ENCODE data around the gene SNAP29. TPM values are rescaled to one million over a fixed set of nuclear protein-coding genes. Genes with fewer than 3 reads are reported as not detected.

The SNAP29 gene
- total and polyA plus RNA-seq, 9 of the 15 experiments (the other 6 are each of a cell fraction or from before 2014, with no cell fraction given) = 19.5 to 250 (median 75.9) TPM

DNA sequence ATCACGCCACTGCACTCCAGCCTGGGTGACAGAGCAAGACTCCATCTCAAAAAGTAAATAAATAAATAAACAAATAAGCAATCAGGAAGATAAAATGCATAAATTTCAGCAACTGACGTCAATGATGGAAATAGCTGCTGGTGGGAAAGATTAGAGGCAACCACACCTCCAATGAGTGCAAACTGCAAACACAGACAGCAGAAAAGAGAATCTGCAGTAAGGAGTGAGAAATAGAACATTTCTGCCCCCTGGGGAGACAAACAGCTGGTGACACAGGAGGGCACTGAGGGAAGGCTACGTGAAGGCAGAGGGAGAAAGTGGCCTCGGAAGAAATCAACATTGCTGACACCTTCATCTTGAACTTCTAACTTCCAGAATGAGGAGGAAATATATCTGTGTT is 6.7 kb upstream of the SNAP29 start (continued):
- TF ChIP-seq, protein P1, sequence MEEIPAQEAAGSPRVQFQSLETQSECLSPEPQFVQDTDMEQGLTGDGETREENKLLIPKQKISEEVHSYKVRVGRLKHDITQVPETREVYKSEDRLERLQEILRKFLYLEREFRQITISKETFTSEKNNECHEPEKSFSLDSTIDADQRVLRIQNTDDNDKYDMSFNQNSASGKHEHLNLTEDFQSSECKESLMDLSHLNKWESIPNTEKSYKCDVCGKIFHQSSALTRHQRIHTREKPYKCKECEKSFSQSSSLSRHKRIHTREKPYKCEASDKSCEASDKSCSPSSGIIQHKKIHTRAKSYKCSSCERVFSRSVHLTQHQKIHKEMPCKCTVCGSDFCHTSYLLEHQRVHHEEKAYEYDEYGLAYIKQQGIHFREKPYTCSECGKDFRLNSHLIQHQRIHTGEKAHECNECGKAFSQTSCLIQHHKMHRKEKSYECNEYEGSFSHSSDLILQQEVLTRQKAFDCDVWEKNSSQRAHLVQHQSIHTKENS (CRISPR knock-in tag; IDR thresholded peaks at IDR 0.05) = no peak
- TF ChIP-seq, protein P2, sequence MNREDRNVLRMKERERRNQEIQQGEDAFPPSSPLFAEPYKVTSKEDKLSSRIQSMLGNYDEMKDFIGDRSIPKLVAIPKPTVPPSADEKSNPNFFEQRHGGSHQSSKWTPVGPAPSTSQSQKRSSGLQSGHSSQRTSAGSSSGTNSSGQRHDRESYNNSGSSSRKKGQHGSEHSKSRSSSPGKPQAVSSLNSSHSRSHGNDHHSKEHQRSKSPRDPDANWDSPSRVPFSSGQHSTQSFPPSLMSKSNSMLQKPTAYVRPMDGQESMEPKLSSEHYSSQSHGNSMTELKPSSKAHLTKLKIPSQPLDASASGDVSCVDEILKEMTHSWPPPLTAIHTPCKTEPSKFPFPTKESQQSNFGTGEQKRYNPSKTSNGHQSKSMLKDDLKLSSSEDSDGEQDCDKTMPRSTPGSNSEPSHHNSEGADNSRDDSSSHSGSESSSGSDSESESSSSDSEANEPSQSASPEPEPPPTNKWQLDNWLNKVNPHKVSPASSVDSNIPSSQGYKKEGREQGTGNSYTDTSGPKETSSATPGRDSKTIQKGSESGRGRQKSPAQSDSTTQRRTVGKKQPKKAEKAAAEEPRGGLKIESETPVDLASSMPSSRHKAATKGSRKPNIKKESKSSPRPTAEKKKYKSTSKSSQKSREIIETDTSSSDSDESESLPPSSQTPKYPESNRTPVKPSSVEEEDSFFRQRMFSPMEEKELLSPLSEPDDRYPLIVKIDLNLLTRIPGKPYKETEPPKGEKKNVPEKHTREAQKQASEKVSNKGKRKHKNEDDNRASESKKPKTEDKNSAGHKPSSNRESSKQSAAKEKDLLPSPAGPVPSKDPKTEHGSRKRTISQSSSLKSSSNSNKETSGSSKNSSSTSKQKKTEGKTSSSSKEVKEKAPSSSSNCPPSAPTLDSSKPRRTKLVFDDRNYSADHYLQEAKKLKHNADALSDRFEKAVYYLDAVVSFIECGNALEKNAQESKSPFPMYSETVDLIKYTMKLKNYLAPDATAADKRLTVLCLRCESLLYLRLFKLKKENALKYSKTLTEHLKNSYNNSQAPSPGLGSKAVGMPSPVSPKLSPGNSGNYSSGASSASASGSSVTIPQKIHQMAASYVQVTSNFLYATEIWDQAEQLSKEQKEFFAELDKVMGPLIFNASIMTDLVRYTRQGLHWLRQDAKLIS (CRISPR knock-in tag; IDR thresholded peaks at IDR 0.05) = no peak
- no peak for TF ChIP-seq SRSF1 (IDR thresholded peaks at IDR 0.05; ENCODE audit: low read depth, low read length)
- no peak for TF ChIP-seq POLR3G (IDR thresholded peaks at IDR 0.05; ENCODE audit: extremely low read depth, insufficient read length, insufficient replicate concordance)
- peak in 1 of 2 experiments; percentile 58; a peak in 1 of 4 replicates for TF ChIP-seq RCOR1 (IDR thresholded peaks at IDR 0.05; ENCODE audit: borderline replicate concordance in 1 of 2, low read depth in 2 of 2, low read length in 2 of 2)
- TF ChIP-seq, protein P3, sequence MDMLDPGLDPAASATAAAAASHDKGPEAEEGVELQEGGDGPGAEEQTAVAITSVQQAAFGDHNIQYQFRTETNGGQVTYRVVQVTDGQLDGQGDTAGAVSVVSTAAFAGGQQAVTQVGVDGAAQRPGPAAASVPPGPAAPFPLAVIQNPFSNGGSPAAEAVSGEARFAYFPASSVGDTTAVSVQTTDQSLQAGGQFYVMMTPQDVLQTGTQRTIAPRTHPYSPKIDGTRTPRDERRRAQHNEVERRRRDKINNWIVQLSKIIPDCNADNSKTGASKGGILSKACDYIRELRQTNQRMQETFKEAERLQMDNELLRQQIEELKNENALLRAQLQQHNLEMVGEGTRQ (CRISPR knock-in tag; IDR thresholded peaks at IDR 0.05) = no peak
- TF ChIP-seq ZNF436 (CRISPR knock-in tag; IDR thresholded peaks at IDR 0.05) = no peak
- no peak for TF ChIP-seq FOXP1 (CRISPR knock-in tag; IDR thresholded peaks at IDR 0.05)
- TF ChIP-seq TGIF2 (CRISPR knock-in tag; IDR thresholded peaks at IDR 0.05) = no peak
- no peak for TF ChIP-seq HDGF (IDR thresholded peaks at IDR 0.05)
- no peak for TF ChIP-seq TOE1 (IDR thresholded peaks at IDR 0.05; ENCODE audit: borderline replicate concordance)
- no peak for TF ChIP-seq TOE1 (CRISPR knock-in tag; IDR thresholded peaks at IDR 0.05; ENCODE audit: borderline replicate concordance, low read depth)
- TF ChIP-seq CCAR2 (IDR thresholded peaks at IDR 0.05; ENCODE audit: low read depth, low read length) = 0 out of 2 replicates have a peak, but pooled peaks have one; percentile 43
- no peak for TF ChIP-seq PURB (CRISPR knock-in tag; IDR thresholded peaks at IDR 0.05; ENCODE audit: low read depth)
- TF ChIP-seq, protein P4, sequence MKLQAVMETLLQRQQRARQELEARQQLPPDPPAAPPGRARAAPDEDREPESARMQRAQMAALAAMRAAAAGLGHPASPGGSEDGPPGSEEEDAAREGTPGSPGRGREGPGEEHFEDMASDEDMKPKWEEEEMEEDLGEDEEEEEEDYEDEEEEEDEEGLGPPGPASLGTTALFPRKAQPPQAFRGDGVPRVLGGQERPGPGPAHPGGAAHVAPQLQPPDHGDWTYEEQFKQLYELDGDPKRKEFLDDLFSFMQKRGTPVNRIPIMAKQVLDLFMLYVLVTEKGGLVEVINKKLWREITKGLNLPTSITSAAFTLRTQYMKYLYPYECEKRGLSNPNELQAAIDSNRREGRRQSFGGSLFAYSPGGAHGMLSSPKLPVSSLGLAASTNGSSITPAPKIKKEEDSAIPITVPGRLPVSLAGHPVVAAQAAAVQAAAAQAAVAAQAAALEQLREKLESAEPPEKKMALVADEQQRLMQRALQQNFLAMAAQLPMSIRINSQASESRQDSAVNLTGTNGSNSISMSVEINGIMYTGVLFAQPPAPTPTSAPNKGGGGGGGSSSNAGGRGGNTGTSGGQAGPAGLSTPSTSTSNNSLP (IDR thresholded peaks at IDR 0.05; ENCODE audit: borderline replicate concordance, low read depth, low read length) = peak; percentile 30; the same call in 1 of the 2 replicates
- TF ChIP-seq, protein P5, sequence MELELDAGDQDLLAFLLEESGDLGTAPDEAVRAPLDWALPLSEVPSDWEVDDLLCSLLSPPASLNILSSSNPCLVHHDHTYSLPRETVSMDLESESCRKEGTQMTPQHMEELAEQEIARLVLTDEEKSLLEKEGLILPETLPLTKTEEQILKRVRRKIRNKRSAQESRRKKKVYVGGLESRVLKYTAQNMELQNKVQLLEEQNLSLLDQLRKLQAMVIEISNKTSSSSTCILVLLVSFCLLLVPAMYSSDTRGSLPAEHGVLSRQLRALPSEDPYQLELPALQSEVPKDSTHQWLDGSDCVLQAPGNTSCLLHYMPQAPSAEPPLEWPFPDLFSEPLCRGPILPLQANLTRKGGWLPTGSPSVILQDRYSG (tag; conservative IDR thresholded peaks at IDR 0.05; ENCODE audit: low read depth) = no peak
- no peak for TF ChIP-seq ZNF57 (CRISPR knock-in tag; IDR thresholded peaks at IDR 0.05)
- no peak for TF ChIP-seq BRD9 (IDR thresholded peaks at IDR 0.05; ENCODE audit: low read depth, partially characterized antibody)
- no peak for TF ChIP-seq THRAP3 (IDR thresholded peaks at IDR 0.05; ENCODE audit: borderline replicate concordance)
